Neuronal stem cell (in vitro differentiated cells): Measurements from ENCODE around the gene KRTAP2-2.
"Not testable (repeated sequence)": the region's sequence is repeated elsewhere in the genome, so short reads cannot be mapped to it uniquely, and the experiment has no call there.

Experiments
- DNase-seq: peaks from one replicate; pipeline ENCODE4 v3.0.0-alpha.2; 2013; ENCODE audit warnings: low spot score
- H2AFZ ChIP-seq: one replicate; pipeline ENCODE4 v1.6.1; 2013; ENCODE audit warnings: mild to moderate bottlenecking, low read length, inconsistent platforms
- H2AK5ac ChIP-seq: 2 replicates; pipeline ENCODE4 v1.6.1; 2013; ENCODE audit warnings: low read depth, mild to moderate bottlenecking, inconsistent platforms, low read length, moderate library complexity, mixed read lengths
- H2BK120ac ChIP-seq: 2 replicates; pipeline ENCODE4 v1.6.1; 2013; ENCODE audit warnings: low read depth, mild to moderate bottlenecking, inconsistent platforms, low read length, moderate library complexity, mixed read lengths
- H2BK12ac ChIP-seq: one replicate; pipeline ENCODE4 v1.6.1; 2013; ENCODE audit warnings: low read length, inconsistent platforms
- H2BK15ac ChIP-seq: 2 replicates; pipeline ENCODE4 v1.6.1; 2013; ENCODE audit warnings: mild to moderate bottlenecking, low read length, inconsistent platforms, mixed read lengths
- H2BK5ac ChIP-seq: one replicate; pipeline ENCODE4 v1.6.1; 2013; ENCODE audit warnings: inconsistent platforms, mild to moderate bottlenecking, low read length, moderate library complexity
- H3K14ac ChIP-seq: one replicate; pipeline ENCODE4 v1.6.1; 2013; ENCODE audit warnings: low read length, inconsistent platforms
- H3K18ac ChIP-seq: 2 replicates; pipeline ENCODE4 v1.6.1; 2013; ENCODE audit warnings: low read length, inconsistent platforms
- H3K23ac ChIP-seq: 2 replicates; pipeline ENCODE4 v1.6.1; 2013; ENCODE audit warnings: low read depth, mild to moderate bottlenecking, mixed read lengths, low read length, inconsistent platforms; ENCODE audit not compliant: poor library complexity
- H3K27ac ChIP-seq: replicated peaks from 3 replicates; pipeline ENCODE4 v1.5.1; 2013; ENCODE audit warnings: low read length, inconsistent platforms
- H3K27me3 ChIP-seq, 3 experiments: 2 replicates each; pipeline ENCODE4 v1.6.1; 2013; ENCODE audit warnings: low read length in 3 of 3, mild to moderate bottlenecking in 2 of 3, inconsistent platforms in 1 of 3, low read depth in 1 of 3, mixed read lengths in 1 of 3, moderate library complexity in 1 of 3; ENCODE audit not compliant: control insufficient read depth in 3 of 3, insufficient read depth in 3 of 3
- H3K36me3 ChIP-seq, 2 donors: replicated peaks in 1 of 2; 2 replicates each; pipeline ENCODE4 v1.6.1; 2013; ENCODE audit warnings: low read length in 2 of 2; ENCODE audit not compliant: control insufficient read depth in 2 of 2, insufficient read depth in 2 of 2
- H3K4ac ChIP-seq: 2 replicates; pipeline ENCODE4 v1.6.1; 2013; ENCODE audit warnings: inconsistent platforms, mild to moderate bottlenecking, low read length, moderate library complexity
- H3K4me1 ChIP-seq, 2 donors: 1 replicate in 1 of 2; 2 replicates in 1 of 2; pipeline ENCODE4 v1.6.1; 2013; ENCODE audit warnings: low read length in 2 of 2, low read depth in 1 of 2; ENCODE audit not compliant: control insufficient read depth in 2 of 2, insufficient read depth in 1 of 2
- H3K4me2 ChIP-seq: one replicate; pipeline ENCODE4 v1.6.1; 2013; ENCODE audit warnings: mild to moderate bottlenecking, low read length, inconsistent platforms; ENCODE audit not compliant: insufficient read depth, poor library complexity, severe bottlenecking
- H3K4me3 ChIP-seq, 2 donors: 2 replicates each; pipeline ENCODE4 v1.5.1; 2013; ENCODE audit warnings: low read length in 2 of 2, mild to moderate bottlenecking in 2 of 2, inconsistent platforms in 1 of 2, moderate library complexity in 1 of 2
- H3K79me1 ChIP-seq: one replicate; pipeline ENCODE4 v1.6.1; 2013; ENCODE audit warnings: low read depth, mild to moderate bottlenecking, inconsistent platforms, low read length, moderate library complexity
- H3K9ac ChIP-seq: one replicate; pipeline ENCODE4 v1.6.1; 2013; ENCODE audit warnings: mild to moderate bottlenecking, low read depth, low read length, inconsistent platforms; ENCODE audit not compliant: poor library complexity
- H3K9me3 ChIP-seq, 2 donors: replicated peaks in 1 of 2; 2 replicates each; pipeline versions ENCODE3 to v1.6.1; 2013; ENCODE audit warnings: low read length in 2 of 2, mild to moderate bottlenecking in 2 of 2, inconsistent platforms in 1 of 2, low read depth in 1 of 2, mixed read lengths in 1 of 2, moderate library complexity in 1 of 2; ENCODE audit not compliant: control insufficient read depth in 2 of 2, insufficient read depth in 1 of 2
- H4K8ac ChIP-seq: one replicate; pipeline ENCODE4 v1.6.1; 2013; ENCODE audit warnings: low read depth, mild to moderate bottlenecking, inconsistent platforms, low read length, moderate library complexity
- H4K91ac ChIP-seq: one replicate; pipeline ENCODE4 v1.6.1; 2013; ENCODE audit warnings: low read length, low read depth, mild to moderate bottlenecking, inconsistent platforms; ENCODE audit not compliant: poor library complexity
- WGBS, 2 donors: extraction: QIAGEN DNeasy Blood & Tissue Kit; methylation state at CpG; one replicate each; pipeline ENCODE4 v1.1.7; 2013; ENCODE audit warnings: missing lambda C conversion rate in 2 of 2, mixed read lengths in 1 of 2; ENCODE audit not compliant: insufficient read length in 2 of 2, insufficient replicate concordance in 1 of 2; ENCODE audit errors: extremely low coverage in 2 of 2; 5-methylcytosine and 5-hydroxymethylcytosine counted together

The KRTAP2-2 gene

GRCh38 chr17:41067281-41067680 lies 12.3 kb upstream of the KRTAP2-2 start:
- no peak overlapping the region for H2AK5ac ChIP-seq
- no peak overlapping the region for H4K8ac ChIP-seq
- H4K91ac ChIP-seq = no peak overlapping the region
- H2BK120ac ChIP-seq = no peak overlapping the region
- no peak overlapping the region for H2BK15ac ChIP-seq
- no peak overlapping the region for H3K27ac ChIP-seq
- no peaks in the 10 kb centered on the region for H3K36me3 ChIP-seq
- no peak overlapping the region for H3K9ac ChIP-seq
- no peak overlapping the region for H3K18ac ChIP-seq
- H2BK12ac ChIP-seq = no peak overlapping the region
- no peaks in the 10 kb centered on the region for H3K4me1 ChIP-seq
- no peak overlapping the region for H3K4me3 ChIP-seq
- H3K27me3 ChIP-seq = no peaks in the 10 kb centered on the region
- no peak overlapping the region for H3K4me2 ChIP-seq
- no peak overlapping the region for H3K14ac ChIP-seq
- H3K79me1 ChIP-seq = no peaks in the 10 kb centered on the region
- no peak overlapping the region for H2BK5ac ChIP-seq
- H3K4ac ChIP-seq = no peak overlapping the region
- DNase-seq = no peak
- no peak overlapping the region for H2AFZ ChIP-seq
- no peaks in the 10 kb centered on the region for H3K9me3 ChIP-seq
- no peak overlapping the region for H3K23ac ChIP-seq

GRCh38 chr17:41065829-41066624 lies 11.0 kb upstream of the KRTAP2-2 start, which contains the start of gene KRTAP2-4:
KRTAP2-4 (minus strand) TSS chr17:41065879; CDS start chr17:41065845, 34 bp downstream.
- Histone ChIP-seq H2BK15ac (no peak within 1 kb of the TSS), H3K23ac (no peak within 1 kb of the TSS), H3K9me3 (no peaks in the 10 kb centered on the region), H2BK12ac (no peak within 1 kb of the TSS), H4K8ac (no peak within 1 kb of the TSS), H3K79me1 (no peaks in the 10 kb centered on the region), H2AK5ac (no peak within 1 kb of the TSS), H3K4me3 (no peak within 1 kb of the TSS), H3K4me2 (no peak within 1 kb of the TSS), H3K27me3 (no peaks in the 10 kb centered on the region), H3K4ac (no peak within 1 kb of the TSS), H2BK120ac (no peak within 1 kb of the TSS), H3K14ac (no peak within 1 kb of the TSS), H2AFZ (no peak within 1 kb of the TSS), H3K4me1 (no peaks in the 10 kb centered on the region), H3K27ac (no peak within 1 kb of the TSS), H3K36me3 (no peaks in the 10 kb centered on the region), H3K18ac (no peak within 1 kb of the TSS), H4K91ac (no peak within 1 kb of the TSS), H3K9ac (no peak within 1 kb of the TSS), H2BK5ac (no peak within 1 kb of the TSS)
- WGBS, 2 donors = no CpG with 5 or more reads among the region's 6 CpGs
- DNase-seq = no peak

GRCh38 chr17:41065016-41065689 lies 10.1 kb upstream of the KRTAP2-2 start:
- H2AFZ ChIP-seq, H3K36me3 ChIP-seq, H3K4me3 ChIP-seq, H2BK5ac ChIP-seq, H3K79me1 ChIP-seq, H3K9ac ChIP-seq, H3K4ac ChIP-seq, H3K14ac ChIP-seq, H2BK12ac ChIP-seq, H3K27ac ChIP-seq, H2AK5ac ChIP-seq, H3K23ac ChIP-seq, H4K91ac ChIP-seq, H3K4me1 ChIP-seq, H3K4me2 ChIP-seq, H3K9me3 ChIP-seq, H2BK120ac ChIP-seq, H4K8ac ChIP-seq, H3K27me3 ChIP-seq, H2BK15ac ChIP-seq, H3K18ac ChIP-seq, DNase-seq: not testable (repeated sequence)
- no CpG with 5 or more reads among the region's 16 CpGs for WGBS, 2 donors

DNA sequence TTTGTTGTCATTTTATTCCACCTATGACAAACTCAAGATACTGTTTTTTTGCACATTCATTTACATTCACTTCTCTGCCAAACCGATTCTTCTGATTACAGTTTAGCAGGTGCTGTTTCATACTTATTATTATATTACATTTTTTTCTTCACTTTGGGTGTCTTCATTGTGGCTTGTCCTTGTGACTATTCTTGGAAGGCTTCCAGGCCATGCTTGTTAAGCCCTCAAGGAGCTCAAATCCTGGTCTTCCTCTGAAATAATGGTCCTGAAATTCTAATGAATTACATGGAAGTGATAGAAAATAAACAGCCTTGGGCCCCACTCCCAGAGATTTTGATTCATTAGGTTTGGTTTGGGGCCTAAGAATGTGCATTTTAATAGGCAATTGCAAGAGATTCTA lies 9.3 kb upstream of the KRTAP2-2 start:
- Histone ChIP-seq H4K91ac (no peak overlapping the region), H3K4ac (no peak overlapping the region), H2BK5ac (no peak overlapping the region), H4K8ac (no peak overlapping the region), H3K4me2 (no peak overlapping the region), H2AFZ (no peak overlapping the region), H3K14ac (no peak overlapping the region), H3K27me3 (no peaks in the 10 kb centered on the region), H3K23ac (no peak overlapping the region), H3K79me1 (no peaks in the 10 kb centered on the region), H3K36me3 (no peaks in the 10 kb centered on the region), H2AK5ac (no peak overlapping the region), H3K9me3 (no peaks in the 10 kb centered on the region), H2BK12ac (no peak overlapping the region), H3K4me1 (peaks cover 0 to 2% of the 10 kb centered on the region in 2 donors), H3K4me3 (no peak overlapping the region), H3K27ac (no peak overlapping the region), H2BK15ac (no peak overlapping the region), H3K9ac (no peak overlapping the region), H3K18ac (no peak overlapping the region), H2BK120ac (no peak overlapping the region)
- no peak for DNase-seq
- no CpG with 5 or more reads among the region's 1 CpG for WGBS, 2 donors
